AG09319 (cell line): ENCODE data around the gene STX12.

Experiments
- DNase-seq: peaks from one replicate; pipeline ENCODE4 v3.0.0-alpha.2; 2010; ENCODE audit warnings: low read depth; ENCODE audit errors: extremely low read depth
- CTCF ChIP-seq: IDR thresholded peaks from 2 replicates; pipeline ENCODE4 v1.5.1; 2011; ENCODE audit warnings: low read depth, mild to moderate bottlenecking, inconsistent platforms, low read length, moderate library complexity

Gene STX12

GRCh38 chr1:27741121-27741520 lies 31.9 kb upstream of the STX12 start:
- no peak for DNase-seq
- no peak for TF ChIP-seq CTCF

GRCh38 chr1:27744556-27744955 lies 28.5 kb upstream of the STX12 start:
- no peak for DNase-seq
- TF ChIP-seq CTCF: no peak

DNA sequence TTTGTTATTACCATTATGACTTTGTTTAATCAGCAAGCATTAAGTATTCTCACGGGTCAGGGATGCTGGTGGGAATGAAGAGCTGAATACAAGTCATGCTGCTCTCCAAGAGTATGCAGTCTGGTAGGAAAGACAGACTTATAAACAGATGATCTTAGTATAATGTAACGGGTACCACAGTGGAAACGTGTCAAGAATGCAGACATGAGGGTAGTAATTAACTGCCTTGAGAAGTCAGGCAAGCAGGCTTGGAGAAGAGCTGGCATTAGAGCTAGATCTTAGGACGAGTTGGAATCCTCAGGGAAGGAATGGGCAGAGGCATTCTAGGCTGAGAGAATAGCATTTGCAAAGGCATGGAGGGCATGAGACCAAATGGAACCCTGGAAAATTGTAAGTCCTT lies 27.6 kb upstream of the STX12 start:
- no peak for TF ChIP-seq CTCF
- no peak for DNase-seq

DNA sequence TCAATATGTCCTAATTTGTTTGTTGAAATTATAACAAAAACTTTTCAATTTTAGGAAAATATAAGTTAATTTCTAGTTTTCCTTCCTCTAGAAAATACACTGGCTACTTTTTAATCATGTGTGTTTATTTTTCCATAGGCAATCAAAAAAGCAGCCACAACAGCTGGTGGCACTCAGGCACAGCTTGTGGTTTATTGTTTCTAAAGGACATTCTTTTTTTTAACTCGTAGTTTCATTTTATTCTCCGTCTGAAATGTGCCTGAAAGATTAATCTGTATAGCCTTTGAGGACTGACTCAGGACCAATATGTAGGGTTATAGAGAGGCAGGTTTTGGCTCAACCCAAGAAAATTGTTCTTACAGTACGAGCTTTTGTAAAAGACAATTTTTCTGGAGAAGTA lies 20.7 kb upstream of the STX12 start:
- TF ChIP-seq CTCF: no peak
- DNase-seq: no peak

DNA sequence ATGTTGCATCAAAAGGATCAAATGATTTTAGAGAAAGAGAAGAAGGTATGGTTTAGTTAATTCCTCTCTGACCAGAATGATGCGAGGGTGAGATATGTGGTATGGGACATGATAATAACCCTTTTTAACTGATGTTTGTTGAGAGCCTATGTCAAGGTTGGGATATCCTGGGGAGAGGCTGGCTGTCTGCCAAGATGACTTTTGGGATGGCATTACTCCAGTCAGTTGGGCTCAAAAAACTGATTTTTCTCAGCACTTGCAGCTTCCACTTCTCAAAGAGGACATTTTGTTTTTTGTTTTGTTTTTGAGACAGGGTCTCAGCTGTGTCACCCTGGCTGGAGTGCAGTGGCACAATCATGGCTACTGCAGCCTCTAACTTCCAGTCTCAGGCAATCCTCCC lies 17.7 kb upstream of the STX12 start:
- DNase-seq: no peak
- TF ChIP-seq CTCF: no peak

DNA sequence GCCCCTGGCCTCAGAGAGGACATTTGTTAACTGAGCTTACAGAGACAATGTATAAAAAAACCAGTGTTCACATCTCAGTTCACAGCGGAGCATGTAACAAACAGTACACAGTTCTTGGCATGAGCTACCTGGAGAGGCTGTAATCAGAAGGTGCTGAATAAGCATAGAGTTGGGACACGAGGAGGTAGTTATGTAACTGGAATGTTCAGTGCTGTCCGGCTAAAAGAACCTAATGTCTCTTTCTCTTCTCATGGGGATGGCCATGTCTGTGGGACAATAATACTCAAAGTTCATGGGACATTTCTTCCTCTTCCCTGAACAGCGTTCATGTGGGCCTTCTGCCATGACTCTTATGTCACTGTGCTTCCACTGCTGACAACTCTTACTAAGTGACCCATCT lies 17.2 kb upstream of the STX12 start:
- no peak for TF ChIP-seq CTCF
- no peak for DNase-seq

- TF ChIP-seq CTCF: no peak
- DNase-seq: no peak
Measured at GRCh38 chr1:27759236-27759635, 13.8 kb upstream of the STX12 start.
